ENCODE data around the gene ARRDC2.
A peak's percentile ranks its signal among the peaks of the same experiment; 100 is the strongest.
"Not testable (repeated sequence)": the region's sequence is repeated elsewhere in the genome, so short reads cannot be mapped to it uniquely, and the experiment has no call there.

Gene ARRDC2

DNA sequence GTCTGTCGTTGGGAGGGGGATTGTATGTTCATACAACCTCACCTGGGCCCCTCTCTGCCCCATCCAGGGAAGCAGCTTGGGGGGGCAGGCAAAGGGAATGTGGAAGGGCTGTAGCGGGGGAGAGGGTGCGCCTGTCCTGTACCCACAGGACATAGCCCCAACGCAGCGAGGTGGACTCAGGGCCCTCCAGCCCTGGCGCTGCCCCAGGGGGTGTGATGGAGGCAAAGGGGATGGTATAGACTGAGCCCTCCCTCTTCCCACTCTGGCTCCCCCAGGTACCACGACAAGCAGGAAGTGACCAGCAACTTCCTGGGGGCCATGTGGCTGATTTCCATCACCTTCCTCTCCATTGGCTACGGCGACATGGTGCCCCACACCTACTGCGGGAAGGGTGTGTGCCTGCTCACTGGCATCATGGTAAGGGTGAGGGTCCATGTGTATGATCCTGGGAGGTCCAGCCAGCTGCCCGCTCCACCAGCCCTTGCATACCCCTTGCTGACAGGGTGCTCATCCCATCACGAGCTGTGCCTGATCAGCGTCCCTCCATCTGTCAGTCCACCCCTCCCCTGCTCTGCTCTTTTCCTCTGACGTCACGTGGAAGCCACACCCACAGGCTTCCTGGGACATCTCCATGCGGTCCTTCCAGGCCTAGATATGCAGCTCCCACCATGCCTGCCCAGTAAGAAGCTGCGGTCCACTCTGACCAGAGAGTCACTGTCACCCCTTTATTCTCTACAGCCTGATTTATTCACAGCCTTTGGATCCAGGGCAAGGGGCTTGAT lies 22.7 kb upstream of the ARRDC2 start:
- TF ChIP-seq, protein P1, sequence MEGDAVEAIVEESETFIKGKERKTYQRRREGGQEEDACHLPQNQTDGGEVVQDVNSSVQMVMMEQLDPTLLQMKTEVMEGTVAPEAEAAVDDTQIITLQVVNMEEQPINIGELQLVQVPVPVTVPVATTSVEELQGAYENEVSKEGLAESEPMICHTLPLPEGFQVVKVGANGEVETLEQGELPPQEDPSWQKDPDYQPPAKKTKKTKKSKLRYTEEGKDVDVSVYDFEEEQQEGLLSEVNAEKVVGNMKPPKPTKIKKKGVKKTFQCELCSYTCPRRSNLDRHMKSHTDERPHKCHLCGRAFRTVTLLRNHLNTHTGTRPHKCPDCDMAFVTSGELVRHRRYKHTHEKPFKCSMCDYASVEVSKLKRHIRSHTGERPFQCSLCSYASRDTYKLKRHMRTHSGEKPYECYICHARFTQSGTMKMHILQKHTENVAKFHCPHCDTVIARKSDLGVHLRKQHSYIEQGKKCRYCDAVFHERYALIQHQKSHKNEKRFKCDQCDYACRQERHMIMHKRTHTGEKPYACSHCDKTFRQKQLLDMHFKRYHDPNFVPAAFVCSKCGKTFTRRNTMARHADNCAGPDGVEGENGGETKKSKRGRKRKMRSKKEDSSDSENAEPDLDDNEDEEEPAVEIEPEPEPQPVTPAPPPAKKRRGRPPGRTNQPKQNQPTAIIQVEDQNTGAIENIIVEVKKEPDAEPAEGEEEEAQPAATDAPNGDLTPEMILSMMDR (IDR thresholded peaks at IDR 0.05; ENCODE audit: insufficient read depth, low read length, poor library complexity, severe bottlenecking): no peak
- no peak for DNase-seq (ENCODE audit: extremely low read depth, insufficient read length)
- Histone ChIP-seq H3K4me3 (replicated peaks; ENCODE audit: low read depth, low read length) (no peak overlapping the region), H3K36me3 (ENCODE audit: control insufficient read depth, insufficient read depth, low read length) (no peaks in the 10 kb centered on the region), H3K27me3 (replicated peaks; ENCODE audit: control insufficient read depth, insufficient read depth, low read length) (no peaks in the 10 kb centered on the region; the same call in 1 of the 2 replicates)

DNA sequence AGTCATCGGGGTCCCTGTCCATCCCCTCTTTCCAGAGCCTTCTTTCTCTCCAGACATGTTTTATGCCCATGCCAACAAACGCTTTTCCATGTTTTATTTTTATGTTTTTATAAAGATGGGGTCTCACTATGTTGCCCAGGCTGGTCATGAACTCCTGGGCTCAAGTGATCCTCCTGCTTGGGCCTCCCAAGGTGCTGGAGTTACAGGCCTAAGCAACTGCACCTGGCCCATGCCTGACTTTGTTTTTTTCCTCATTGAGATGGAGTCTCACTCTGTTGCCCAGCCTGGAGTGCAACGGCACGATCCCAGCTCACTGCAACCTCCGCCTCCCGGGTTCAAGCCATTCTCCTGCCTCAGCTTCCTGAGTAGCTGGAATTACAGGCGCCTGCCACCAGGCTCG lies 21.4 kb upstream of the ARRDC2 start:
- not testable (repeated sequence) for H3K36me3 ChIP-seq (ENCODE audit: control insufficient read depth, insufficient read depth, low read length); DNase-seq (ENCODE audit: extremely low read depth, insufficient read length); H3K27me3 ChIP-seq (replicated peaks; ENCODE audit: control insufficient read depth, insufficient read depth, low read length); H3K4me3 ChIP-seq (replicated peaks; ENCODE audit: low read depth, low read length)

DNA sequence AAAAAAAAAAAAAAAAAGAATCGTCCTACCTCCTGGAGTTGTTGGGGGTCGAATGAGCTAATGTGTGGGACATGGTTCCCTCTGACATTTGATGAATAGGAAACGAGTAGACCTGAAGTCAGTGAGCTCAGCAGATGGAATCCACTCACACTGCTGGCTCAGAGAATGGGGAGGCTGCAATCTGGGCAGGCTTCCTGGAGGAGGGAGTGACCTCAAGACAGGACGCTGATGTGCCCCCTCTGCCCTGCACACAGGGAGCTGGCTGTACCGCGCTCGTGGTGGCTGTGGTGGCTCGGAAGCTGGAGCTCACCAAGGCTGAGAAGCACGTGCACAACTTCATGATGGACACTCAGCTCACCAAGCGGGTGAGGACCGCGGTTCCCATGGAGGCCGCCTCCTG lies 19.8 kb upstream of the ARRDC2 start:
- TF ChIP-seq, protein P1 (IDR thresholded peaks at IDR 0.05; ENCODE audit: insufficient read depth, low read length, poor library complexity, severe bottlenecking): no peak
- Histone ChIP-seq H3K4me3 (replicated peaks; ENCODE audit: low read depth, low read length) (no peak overlapping the region), H3K36me3 (ENCODE audit: control insufficient read depth, insufficient read depth, low read length) (no peaks in the 10 kb centered on the region), H3K27me3 (replicated peaks; ENCODE audit: control insufficient read depth, insufficient read depth, low read length) (no peaks in the 10 kb centered on the region)
- no peak for DNase-seq (ENCODE audit: extremely low read depth, insufficient read length)

DNA sequence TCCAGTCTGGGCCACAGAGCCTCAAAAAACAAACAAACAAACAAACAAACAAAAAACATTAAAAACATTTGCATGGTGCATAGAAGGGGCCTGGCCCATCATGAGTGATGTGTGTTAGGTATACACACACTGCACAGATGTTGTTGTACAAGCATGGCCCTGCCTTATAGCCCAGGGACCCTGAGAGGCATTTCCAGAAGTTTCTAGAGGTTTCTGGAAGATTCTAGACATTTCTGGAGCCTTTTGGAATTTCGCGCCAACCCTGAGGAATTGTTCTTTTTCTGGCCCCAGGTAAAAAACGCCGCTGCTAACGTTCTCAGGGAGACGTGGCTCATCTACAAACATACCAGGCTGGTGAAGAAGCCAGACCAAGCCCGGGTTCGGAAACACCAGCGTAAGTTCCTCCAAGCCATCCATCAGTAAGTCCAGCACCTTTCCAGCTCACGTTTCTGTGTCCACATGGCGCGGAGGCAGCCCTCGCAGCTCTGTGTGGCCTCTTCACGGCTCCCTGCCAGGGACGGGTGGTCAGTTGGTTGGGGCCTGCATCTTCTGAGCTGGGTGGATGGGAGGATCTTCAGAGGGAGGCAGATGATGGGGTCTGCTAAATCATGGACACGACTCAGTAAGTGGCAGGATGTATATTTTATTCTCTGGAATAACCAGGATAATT lies 18.4 kb upstream of the ARRDC2 start:
- no peak for DNase-seq (ENCODE audit: extremely low read depth, insufficient read length)
- TF ChIP-seq, protein P1 (IDR thresholded peaks at IDR 0.05; ENCODE audit: insufficient read depth, low read length, poor library complexity, severe bottlenecking): no peak
- Histone ChIP-seq H3K4me3 (replicated peaks; ENCODE audit: low read depth, low read length) (no peak overlapping the region), H3K36me3 (ENCODE audit: control insufficient read depth, insufficient read depth, low read length) (no peaks in the 10 kb centered on the region), H3K27me3 (replicated peaks; ENCODE audit: control insufficient read depth, insufficient read depth, low read length) (no peaks in the 10 kb centered on the region)

DNA sequence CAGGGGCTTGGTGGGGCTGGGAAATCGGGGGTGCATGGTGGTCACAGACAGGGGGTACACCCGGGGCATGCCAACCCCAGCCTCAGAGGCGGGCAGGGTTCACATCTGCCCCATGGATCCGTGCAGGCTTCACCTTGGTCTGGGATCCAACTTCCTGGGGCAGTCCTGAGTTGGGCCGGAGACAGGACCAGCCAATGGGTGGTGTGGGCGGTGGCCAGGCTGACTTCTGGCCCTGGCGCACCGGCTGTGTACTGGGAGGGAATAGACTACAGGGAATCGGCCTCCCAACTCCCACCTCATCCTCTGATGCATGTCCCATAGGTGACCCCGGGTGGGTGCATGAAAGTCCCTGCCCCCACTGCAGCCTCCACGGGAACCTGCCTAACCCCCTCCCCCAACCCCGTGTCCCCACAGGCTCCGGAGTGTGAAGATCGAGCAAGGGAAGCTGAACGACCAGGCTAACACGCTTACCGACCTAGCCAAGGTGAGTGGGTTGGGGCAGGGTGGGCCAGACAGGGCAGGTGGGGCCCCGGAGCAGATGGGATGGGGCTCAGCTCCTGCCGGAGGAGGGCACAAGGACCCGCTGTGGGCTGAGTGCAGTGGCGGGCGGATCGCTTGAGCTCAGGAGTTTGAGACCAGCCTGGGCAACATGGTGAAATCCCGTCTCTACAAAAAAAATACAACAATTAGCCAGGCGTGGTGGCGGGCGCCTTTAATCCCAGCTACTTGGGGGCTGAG lies 14.7 kb upstream of the ARRDC2 start:
- Histone ChIP-seq H3K36me3 (ENCODE audit: control insufficient read depth, insufficient read depth, low read length) (no peaks in the 10 kb centered on the region), H3K4me3 (replicated peaks; ENCODE audit: low read depth, low read length) (no peak overlapping the region)
- TF ChIP-seq, protein P1 (IDR thresholded peaks at IDR 0.05; ENCODE audit: insufficient read depth, low read length, poor library complexity, severe bottlenecking): no peak

DNA sequence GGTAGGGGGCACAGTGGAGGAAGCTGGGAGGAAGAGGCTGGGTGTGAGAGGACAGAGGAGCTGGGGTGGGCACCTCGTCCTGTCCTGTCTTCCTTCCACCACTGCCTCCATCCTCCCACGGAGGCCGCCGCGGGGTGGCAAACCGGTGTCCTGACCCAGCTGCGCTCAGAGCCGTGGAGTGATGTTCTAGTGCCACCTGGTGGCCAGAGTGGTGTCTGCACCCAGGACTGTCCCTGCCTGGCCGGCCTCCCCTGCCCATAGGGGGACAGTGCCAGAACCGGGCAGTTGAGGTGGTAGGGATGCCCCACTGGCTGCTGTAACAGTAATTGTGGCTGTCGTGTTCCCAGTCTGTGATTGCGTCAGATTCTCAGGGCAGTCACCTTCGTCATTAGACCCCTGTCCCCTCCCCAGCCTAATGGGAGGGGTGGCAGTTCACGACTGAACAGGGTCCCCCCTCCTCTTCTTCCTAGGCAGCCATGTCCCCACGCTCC lies 11.1 kb upstream of the ARRDC2 start:
- Histone ChIP-seq H3K4me3 (replicated peaks; ENCODE audit: low read depth, low read length) (no peak overlapping the region), H3K36me3 (ENCODE audit: control insufficient read depth, insufficient read depth, low read length) (no peaks in the 10 kb centered on the region), H3K27me3 (replicated peaks; ENCODE audit: control insufficient read depth, insufficient read depth, low read length) (no peaks in the 10 kb centered on the region)
- DNase-seq (ENCODE audit: extremely low read depth, insufficient read length): peak; percentile 71
- TF ChIP-seq, protein P1 (IDR thresholded peaks at IDR 0.05; ENCODE audit: insufficient read depth, low read length, poor library complexity, severe bottlenecking): peak; percentile 95

More for the DNA sequence above, 14.7 kb upstream of the ARRDC2 start:
- H3K27me3 ChIP-seq (replicated peaks; ENCODE audit: control insufficient read depth, insufficient read depth, low read length): no peaks in the 10 kb centered on the region
- DNase-seq (ENCODE audit: extremely low read depth, insufficient read length): no peak
